HepG2 (cell line): ENCODE data around the gene DAG1. TPM values are rescaled to one million over a fixed set of nuclear protein-coding genes. Genes with fewer than 3 reads are reported as not detected.

Experiments used
- HMGA1 ChIP-seq: sonication (generic); formaldehyde crosslinking; conservative IDR thresholded peaks from 2 replicates; pipeline ENCODE4 v1.4.0; 2020; ENCODE audit warnings: missing genetic modification reagents
- MEIS2 ChIP-seq: sonication (generic); formaldehyde crosslinking; IDR thresholded peaks from 2 replicates; pipeline ENCODE4 v1.9.0; 2021; ENCODE audit warnings: mild to moderate bottlenecking, missing genetic modification reagents
- POGZ ChIP-seq: sonication (generic); formaldehyde crosslinking; IDR thresholded peaks from 2 replicates; pipeline ENCODE4 v1.4.0; 2020; ENCODE audit warnings: mild to moderate bottlenecking, missing genetic modification reagents
- RBM39 ChIP-seq: fragments of 200-400 bp; formaldehyde crosslinking; IDR thresholded peaks from one replicate; pipeline ENCODE4 v1.6.1; 2018; ENCODE audit warnings: antibody characterized with exemption, mild to moderate bottlenecking, low read depth, low read length; ENCODE audit not compliant: poor library complexity, severe bottlenecking
- REPIN1 ChIP-seq: sonication (generic); formaldehyde crosslinking; IDR thresholded peaks from 2 replicates; pipeline ENCODE4 v1.8.0; 2022; ENCODE audit warnings: missing genetic modification reagents, low read depth, mild to moderate bottlenecking, borderline replicate concordance
- REXO4 ChIP-seq: sonication (generic); formaldehyde crosslinking; IDR thresholded peaks from 2 replicates; pipeline ENCODE4 v1.8.0; 2022; ENCODE audit warnings: missing genetic modification reagents, mild to moderate bottlenecking, borderline replicate concordance
- THAP11 ChIP-seq: IDR thresholded peaks from 2 replicates; pipeline ENCODE4 v1.6.1; 2016; ENCODE audit warnings: missing biosample characterization, missing genetic modification reagents
- YY1 ChIP-seq: IDR thresholded peaks from 2 replicates; pipeline ENCODE4 v1.6.1; 2011; ENCODE audit warnings: low read length, low read depth, moderate library complexity, mild to moderate bottlenecking; ENCODE audit not compliant: insufficient read depth, insufficient replicate concordance
- ZBTB49 ChIP-seq: sonication (generic); formaldehyde crosslinking; IDR thresholded peaks from 2 replicates; pipeline ENCODE4 v1.4.0; 2020; ENCODE audit warnings: missing genetic modification reagents, borderline replicate concordance
- ZBTB8A ChIP-seq: sonication (generic); formaldehyde crosslinking; IDR thresholded peaks from 2 replicates; pipeline ENCODE4 v1.4.0; 2020; ENCODE audit warnings: mild to moderate bottlenecking, low read depth, missing genetic modification reagents, borderline replicate concordance
- ZNF225 ChIP-seq: sonication (generic); formaldehyde crosslinking; IDR thresholded peaks from 2 replicates; pipeline ENCODE4 v1.4.0; 2020; ENCODE audit warnings: mild to moderate bottlenecking, missing genetic modification reagents
- ZNF737 ChIP-seq: sonication (generic); formaldehyde crosslinking; IDR thresholded peaks from 2 replicates; pipeline ENCODE4 v1.5.0; 2020; ENCODE audit warnings: missing genetic modification reagents, mild to moderate bottlenecking, borderline replicate concordance
- ZNF800 ChIP-seq: sonication (generic); formaldehyde crosslinking; IDR thresholded peaks from 2 replicates; pipeline ENCODE4 v1.4.0; 2020; ENCODE audit warnings: missing genetic modification reagents
- ZSCAN29 ChIP-seq: sonication (generic); formaldehyde crosslinking; conservative IDR thresholded peaks from 2 replicates; pipeline ENCODE4 v1.4.0; 2020; ENCODE audit warnings: mild to moderate bottlenecking, missing genetic modification reagents
- polyA plus RNA-seq, 8 experiments: library from polyadenylated mRNA; depleted of rRNA in 3 of 8; stranded (reverse) in 7 of 8; unstranded in 1 of 8; fragments of >200 nt; fragmentation: Illumina TruSeq in 4 of 8; extraction: Trizol in 4 of 8; gene quantifications; 2 replicates each; pipeline versions ENCODE4 v1.2.1 to v1.2.3, GENCODE V29; 2011 to 2016; ENCODE audit warnings: low read depth in 4 of 8, missing spikeins in 1 of 8, mixed read lengths in 1 of 8; ENCODE audit not compliant: insufficient read depth in 1 of 8
- total RNA-seq, 5 experiments: library from RNA; depleted of rRNA; stranded (reverse); fragments of >200 nt; fragmentation: Illumina TruSeq; extraction: Trizol; gene quantifications; 2 replicates each; pipeline ENCODE4 v1.2.3, GENCODE V29; 2016; ENCODE audit warnings: low read depth in 1 of 5
- TF ChIP-seq, protein P1 (sequence below): sonication (generic); formaldehyde crosslinking; IDR thresholded peaks from 2 replicates; pipeline ENCODE4 v1.5.0; 2020; ENCODE audit warnings: mild to moderate bottlenecking, low read depth, missing genetic modification reagents, borderline replicate concordance
- TF ChIP-seq, protein P2 (sequence below): sonication (generic); formaldehyde crosslinking; IDR thresholded peaks from 2 replicates; pipeline ENCODE4 v1.5.1; 2020; ENCODE audit warnings: mild to moderate bottlenecking, moderate library complexity, missing genetic modification reagents
- TF ChIP-seq, protein P3 (sequence below): IDR thresholded peaks from 2 replicates; pipeline ENCODE4 v1.6.1; 2016; ENCODE audit warnings: control low read depth
- TF ChIP-seq, protein P4 (sequence below): sonication (generic); formaldehyde crosslinking; conservative IDR thresholded peaks from 2 replicates; pipeline ENCODE4 v1.4.0; 2020; ENCODE audit warnings: missing genetic modification reagents

The DAG1 gene
- total and polyA plus RNA-seq, 2 of the 13 experiments (the other 11 are each of a cell fraction or from before 2014, with no cell fraction given) = 47.3 to 50.4 TPM

DNA sequence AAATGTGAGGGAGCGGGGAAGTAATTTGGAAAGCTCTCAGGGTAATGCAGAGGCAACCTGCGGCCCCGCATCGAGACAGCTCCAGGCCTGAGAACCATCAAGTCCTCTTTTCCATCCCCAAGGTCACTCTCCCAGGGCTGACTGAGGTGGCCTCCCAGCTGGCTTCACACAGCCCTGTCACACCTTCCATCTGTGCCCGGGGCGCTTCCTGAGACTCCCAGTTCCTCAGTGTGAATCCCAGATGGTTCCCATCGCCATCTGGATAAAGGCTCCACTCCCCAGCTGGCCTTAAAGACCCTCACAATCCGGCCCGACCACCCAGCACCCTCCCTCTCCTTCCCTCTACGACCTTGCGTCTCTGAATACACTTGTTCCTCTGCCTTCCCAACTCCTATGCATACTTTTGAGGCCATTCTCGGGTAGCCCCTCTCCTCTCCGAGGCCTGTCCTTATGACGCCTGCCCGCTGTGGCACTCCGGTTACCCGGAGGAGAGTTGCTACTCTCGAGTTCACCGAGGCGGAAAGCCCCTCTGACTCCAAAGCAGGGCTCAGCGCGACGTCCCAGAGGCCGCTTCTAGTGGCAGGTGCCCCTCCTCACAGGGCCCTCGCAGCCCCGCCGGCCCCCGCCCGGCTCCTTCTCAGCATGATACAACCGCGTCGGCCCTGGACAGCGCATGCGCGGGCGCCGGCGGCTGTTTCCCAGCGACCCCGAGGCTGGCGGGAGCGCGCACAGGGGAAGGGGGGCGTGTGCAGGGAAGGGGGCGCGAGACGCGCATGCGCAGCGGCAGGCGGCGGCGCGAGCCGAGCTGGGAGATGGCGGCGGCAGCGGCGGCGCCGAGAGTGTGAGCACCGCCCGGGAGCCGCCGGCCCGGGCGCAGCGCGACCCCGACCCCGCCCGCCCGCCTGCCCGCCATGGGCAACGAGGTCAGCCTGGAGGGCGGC, 83.9 kb downstream of the DAG1 start, which contains the start of gene BSN (continued):
- no peak for TF ChIP-seq ZSCAN29
- TF ChIP-seq, protein P1, sequence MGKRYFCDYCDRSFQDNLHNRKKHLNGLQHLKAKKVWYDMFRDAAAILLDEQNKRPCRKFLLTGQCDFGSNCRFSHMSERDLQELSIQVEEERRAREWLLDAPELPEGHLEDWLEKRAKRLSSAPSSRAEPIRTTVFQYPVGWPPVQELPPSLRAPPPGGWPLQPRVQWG (CRISPR knock-in tag) = no peak
- no peak for TF ChIP-seq REXO4 (CRISPR knock-in tag)
- peak; percentile 76 for TF ChIP-seq YY1
- TF ChIP-seq, protein P2, sequence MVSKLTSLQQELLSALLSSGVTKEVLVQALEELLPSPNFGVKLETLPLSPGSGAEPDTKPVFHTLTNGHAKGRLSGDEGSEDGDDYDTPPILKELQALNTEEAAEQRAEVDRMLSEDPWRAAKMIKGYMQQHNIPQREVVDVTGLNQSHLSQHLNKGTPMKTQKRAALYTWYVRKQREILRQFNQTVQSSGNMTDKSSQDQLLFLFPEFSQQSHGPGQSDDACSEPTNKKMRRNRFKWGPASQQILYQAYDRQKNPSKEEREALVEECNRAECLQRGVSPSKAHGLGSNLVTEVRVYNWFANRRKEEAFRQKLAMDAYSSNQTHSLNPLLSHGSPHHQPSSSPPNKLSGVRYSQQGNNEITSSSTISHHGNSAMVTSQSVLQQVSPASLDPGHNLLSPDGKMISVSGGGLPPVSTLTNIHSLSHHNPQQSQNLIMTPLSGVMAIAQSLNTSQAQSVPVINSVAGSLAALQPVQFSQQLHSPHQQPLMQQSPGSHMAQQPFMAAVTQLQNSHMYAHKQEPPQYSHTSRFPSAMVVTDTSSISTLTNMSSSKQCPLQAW (CRISPR knock-in tag) = peak; percentile 82
- no peak for TF ChIP-seq ZNF800 (CRISPR knock-in tag)
- 0 out of 2 replicates have a peak, but pooled peaks have one; percentile 68 for TF ChIP-seq ZNF737 (CRISPR knock-in tag)
- TF ChIP-seq, protein P3, sequence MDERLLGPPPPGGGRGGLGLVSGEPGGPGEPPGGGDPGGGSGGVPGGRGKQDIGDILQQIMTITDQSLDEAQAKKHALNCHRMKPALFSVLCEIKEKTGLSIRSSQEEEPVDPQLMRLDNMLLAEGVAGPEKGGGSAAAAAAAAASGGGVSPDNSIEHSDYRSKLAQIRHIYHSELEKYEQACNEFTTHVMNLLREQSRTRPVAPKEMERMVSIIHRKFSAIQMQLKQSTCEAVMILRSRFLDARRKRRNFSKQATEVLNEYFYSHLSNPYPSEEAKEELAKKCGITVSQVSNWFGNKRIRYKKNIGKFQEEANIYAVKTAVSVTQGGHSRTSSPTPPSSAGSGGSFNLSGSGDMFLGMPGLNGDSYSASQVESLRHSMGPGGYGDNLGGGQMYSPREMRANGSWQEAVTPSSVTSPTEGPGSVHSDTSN (CRISPR knock-in tag) = no peak
- TF ChIP-seq MEIS2 (CRISPR knock-in tag) = peak; percentile 0; the same call in 1 of the 2 replicates
- no peak for TF ChIP-seq REPIN1
- TF ChIP-seq ZBTB8A = no peak
- no peak for TF ChIP-seq HMGA1 (CRISPR knock-in tag)
- peak; percentile 16; the same call in 1 of the 2 replicates for TF ChIP-seq ZBTB49 (CRISPR knock-in tag)
- no peak for TF ChIP-seq RBM39
- no peak for TF ChIP-seq THAP11 (CRISPR knock-in tag)
- TF ChIP-seq POGZ (CRISPR knock-in tag) = no peak
- TF ChIP-seq, protein P4, sequence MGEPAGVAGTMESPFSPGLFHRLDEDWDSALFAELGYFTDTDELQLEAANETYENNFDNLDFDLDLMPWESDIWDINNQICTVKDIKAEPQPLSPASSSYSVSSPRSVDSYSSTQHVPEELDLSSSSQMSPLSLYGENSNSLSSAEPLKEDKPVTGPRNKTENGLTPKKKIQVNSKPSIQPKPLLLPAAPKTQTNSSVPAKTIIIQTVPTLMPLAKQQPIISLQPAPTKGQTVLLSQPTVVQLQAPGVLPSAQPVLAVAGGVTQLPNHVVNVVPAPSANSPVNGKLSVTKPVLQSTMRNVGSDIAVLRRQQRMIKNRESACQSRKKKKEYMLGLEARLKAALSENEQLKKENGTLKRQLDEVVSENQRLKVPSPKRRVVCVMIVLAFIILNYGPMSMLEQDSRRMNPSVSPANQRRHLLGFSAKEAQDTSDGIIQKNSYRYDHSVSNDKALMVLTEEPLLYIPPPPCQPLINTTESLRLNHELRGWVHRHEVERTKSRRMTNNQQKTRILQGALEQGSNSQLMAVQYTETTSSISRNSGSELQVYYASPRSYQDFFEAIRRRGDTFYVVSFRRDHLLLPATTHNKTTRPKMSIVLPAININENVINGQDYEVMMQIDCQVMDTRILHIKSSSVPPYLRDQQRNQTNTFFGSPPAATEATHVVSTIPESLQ (CRISPR knock-in tag) = no peak
- TF ChIP-seq ZNF225 (CRISPR knock-in tag) = no peak; the same call in 1 of the 2 replicates
